Activated CD4-positive, alpha-beta T cell treated with anti-CD3 and anti-CD28 coated beads for 48 hours (primary cell): ENCODE data around the gene UBALD1.
A peak's percentile ranks its signal among the peaks of the same experiment; 100 is the strongest.

Experiments used
- DNase-seq: peaks from one replicate; pipeline ENCODE4 v3.0.0-alpha.2; 2020

The UBALD1 gene

DNA sequence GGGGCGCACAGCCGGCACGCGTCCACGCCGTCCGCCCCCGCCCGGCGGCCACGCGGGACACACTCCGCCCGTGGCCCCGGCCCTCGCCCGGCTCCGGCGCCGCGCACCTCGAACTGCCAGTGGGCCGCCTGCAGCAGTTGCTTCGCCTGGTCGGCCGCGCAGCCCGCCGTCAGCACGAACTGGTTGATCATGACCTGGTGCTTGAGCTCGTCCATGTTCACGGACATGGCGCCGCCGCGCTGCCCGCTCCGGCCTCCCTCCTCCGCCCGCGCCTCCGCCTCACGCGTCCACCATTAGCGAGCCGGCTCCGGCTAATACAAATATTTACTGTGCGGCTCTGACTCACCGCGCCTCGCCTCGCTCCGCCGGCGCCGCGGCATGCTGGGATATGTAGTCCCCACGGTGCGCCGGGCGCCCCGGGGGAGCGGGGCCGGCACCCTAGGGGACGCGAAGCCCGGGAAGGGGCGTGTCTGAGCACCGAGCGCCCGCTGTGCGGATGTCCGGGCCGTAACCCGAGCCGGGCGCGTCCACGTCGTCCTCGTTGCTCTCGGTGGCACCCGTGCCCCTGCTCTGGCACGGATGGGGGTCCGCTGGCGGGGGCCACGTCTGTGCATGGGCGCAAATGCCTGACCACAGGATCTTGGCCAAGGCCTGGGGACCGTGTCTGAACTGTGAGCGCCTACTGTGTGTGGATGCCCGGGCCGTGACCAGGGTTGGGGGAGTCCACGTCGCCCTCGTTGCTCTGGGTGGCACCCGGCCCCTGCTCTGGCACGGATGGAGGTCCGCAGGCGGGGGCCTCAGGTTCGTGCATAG is at the start of gene UBALD1:
Gene UBALD1, minus strand, starts transcription at position 318 of the 813 bp plus-strand sequence. Its CDS starts 91 bp downstream, at position 227.
- peak; percentile 88 for DNase-seq

DNA sequence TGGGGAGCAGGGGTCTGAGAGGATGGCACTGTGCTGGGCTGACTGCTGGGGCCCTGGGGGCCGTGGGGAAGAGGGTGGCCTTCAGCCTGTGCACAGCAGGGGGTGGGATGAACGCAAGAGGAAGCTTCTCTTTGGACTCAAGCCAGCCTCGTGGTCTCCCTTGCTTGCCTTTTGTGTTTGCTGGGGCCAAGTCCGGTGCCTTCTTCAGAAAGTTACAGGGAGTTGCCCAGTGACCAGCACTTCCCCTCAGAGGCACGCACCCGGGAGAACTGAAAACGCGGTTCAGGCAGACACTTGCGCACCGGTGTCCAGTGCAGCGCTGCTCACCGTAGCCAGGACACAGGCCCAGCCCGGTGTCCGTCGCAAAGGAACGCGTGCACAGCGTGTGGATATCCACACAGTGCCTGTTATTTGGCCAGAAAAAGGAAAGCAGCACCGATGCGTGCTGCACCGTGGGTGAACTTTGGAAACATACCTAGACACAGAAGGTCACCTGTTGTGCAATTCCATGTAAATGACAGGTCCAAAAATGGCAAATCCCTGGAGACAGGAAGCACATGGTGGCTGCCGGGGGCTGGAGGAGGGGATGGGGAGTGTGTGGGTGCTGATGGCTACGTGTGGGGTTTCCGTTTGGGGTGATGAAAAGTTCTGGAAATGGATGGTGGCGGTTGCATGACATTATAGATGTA is 49.2 kb upstream of the UBALD1 start:
- no peak for DNase-seq

DNA sequence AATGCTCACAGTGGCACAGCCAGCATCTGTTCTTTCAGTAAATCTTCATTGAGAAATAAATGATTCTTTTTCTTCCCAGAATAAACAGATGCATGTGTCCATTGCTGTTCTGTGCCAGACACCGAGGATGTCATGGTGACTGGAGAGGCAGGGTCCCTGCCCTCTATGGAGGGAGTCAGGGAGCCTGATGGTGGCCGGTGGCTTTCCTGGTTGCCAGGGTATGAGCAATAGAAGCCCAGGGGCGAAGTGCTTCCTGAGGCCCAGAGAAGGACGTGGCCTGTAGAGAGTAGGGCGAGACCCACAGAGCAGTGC is 48.7 kb upstream of the UBALD1 start:
- no peak for DNase-seq

DNA sequence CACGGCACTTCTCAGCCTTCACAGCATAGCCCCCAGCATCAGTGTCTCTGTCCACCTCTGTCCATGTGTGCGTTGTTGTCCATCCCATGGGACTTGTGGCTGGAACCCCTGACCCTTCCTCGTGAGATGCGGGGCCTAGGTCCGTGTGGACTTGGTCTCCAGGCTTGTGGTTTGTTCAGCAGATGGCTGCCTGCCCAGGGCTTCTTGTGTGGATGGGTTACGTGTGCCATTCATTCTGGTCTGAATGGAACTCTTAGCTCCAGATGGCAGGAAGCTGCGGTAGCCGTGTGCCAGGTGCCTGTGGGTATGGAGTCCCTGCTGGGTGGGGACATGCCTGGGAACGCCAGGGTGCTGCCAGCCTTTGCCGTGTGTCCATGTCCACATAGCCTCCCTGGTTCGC is 47.0 kb upstream of the UBALD1 start:
- DNase-seq = no peak

DNA sequence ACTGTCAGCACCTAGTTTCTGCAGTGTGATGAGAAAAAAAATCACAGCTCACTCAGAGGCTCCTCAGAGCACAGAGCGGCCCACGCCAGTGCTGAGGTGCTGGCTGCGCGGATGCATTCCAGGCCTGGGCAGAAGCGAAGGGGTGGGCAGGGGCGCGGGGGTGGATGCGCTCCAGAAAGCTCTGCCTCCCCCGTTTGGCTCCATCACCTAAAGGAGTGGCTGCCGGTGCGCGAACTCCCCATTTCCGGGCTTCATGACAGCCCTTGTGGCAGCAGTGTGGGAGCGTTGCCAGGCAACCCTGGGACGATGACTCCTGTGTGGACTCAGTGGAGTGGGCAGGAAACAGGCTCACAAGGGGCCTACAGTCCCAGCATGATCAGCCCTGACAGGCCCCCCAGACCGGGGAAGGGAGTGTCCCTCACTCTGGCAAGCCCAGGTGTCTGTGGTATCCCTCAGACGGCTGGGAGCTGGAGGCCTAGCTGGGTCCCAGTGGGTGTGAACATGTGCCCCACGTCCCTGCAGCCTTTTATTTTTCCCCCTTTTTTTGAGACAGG is 45.8 kb upstream of the UBALD1 start:
- peak; percentile 84 for DNase-seq

DNA sequence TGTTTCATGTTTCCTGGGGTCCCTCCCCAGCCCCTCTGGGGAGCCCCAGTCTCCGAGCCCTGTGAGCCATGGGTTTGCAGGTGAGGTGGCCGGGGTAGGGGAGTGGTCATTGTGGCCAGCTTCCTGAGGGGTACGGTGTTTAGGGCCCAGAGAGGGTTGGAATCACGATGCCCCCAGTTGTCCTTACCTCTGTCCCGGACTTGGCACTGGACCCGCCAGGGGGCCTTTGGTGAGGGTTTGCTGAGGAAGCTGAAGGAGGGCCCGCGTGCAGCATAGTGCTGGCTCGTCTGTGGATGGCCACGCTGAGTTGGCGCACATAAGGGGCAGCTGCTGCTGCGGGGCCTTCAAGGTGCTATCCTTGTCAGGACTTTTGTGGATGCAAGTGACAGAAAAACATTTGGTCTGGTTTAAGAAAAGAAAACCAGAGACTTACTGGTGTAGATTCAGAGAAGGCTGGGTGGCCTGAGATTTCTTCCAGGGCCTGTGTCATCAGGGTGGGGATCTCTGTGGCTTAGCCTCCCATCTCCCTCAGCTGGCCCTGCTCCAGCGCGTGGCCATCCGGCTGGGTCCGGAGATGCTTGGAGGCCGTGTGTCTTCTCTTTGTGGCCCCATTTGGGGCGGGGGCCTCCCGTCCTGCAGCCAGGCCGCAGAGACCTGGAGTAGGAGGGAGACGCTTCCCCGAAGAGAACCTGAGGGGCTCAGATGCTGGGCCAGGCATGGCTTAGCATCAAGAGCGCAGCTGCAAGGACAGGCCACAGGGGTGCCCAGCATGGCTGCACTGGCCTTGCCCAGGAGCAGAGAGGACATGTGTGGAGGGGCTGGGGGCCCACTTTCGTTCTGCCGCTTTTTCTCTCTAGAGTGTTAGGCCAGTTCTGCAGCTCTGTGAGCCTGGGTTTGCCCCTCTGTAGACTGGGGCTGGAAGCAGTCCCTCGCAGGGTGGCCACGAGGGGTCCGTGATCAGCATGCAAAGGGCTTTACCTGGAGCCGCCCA is 45.0 kb upstream of the UBALD1 start:
- no peak for DNase-seq

DNA sequence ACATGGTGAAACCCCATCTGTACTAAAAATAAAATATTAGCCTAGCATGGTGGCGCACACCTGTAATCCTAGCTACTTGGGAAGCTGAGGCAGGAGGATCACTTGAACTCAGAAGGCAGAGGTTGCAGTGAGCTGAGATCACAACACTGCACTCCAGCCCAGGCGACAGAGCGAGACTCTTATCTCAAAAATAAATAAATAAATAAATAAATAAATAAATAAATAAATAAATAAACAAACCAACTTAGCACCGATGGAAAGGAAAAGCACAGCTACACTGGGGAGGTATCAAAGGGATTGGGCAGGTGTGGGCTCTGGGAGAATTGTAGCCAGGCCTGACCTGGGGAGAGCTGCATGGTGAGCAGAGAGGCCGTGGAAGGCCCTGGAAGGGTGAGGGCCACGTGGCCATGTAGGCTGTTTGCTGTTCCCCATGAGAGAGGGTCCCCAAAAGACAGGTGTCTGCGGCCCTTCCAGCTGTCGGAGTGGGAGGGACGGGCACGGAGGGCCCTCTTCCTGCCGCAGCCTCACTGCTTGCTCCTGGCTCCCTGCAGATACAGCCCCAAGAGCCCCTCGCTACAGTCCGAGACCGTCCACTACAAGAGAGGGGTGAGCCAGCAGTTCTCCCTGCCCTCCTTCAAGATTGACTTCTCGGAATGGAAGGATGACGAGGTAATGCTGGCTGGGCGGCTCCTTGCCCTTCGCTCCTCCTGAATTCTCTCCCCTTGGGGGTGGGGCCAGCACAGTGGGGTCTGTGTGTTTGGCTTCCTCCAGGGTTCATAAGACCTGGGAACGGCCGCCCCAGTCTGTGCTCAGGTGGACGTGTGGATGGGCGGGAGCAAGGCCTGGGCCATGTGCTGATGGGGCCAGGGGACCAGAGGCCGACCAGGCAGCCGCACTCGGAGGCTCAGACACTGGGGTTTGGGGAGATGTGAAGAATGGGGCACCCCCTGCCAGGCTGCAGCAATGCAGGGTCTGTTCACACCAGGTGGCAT is 42.3 kb upstream of the UBALD1 start:
- DNase-seq = no peak

DNA sequence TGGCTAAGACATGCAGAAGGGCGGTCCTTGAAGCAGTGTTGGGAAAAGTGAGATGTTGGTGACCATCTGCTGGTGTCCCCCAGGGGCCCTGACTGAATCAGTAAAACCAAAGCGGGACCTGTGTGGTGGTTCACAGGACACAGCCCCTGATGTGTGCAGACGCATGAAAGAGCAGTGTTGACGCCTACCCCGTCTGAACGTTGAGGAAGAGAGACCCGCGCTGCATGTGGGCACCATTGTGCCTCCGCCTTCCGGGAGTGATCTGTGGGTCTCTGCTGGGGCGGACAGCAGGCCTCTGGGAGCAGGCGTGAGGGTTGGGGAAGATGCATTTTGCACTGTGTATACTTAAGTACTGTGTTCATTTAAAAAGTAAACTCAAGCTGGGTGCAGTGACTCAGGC is 41.5 kb upstream of the UBALD1 start:
- DNase-seq = no peak

DNA sequence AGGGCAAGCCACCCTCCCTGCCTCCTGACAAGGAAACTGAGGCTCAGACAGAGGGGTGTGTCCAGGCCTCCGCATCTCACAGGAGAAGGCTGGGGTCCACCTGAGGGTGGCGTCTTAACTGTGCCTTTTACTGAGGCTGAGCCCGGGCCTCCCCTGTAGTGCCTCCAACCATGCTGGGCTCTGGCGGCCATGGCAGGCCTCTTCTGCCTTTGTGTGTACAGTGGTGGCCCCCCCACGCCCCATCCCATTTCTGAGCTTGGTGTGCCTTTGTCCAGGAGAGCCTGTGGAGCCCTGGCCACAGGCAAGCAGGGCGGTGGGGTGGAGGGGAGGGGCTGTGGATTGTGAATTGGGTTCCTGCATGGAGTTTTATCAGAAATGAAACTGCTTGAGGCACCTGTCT is 41.1 kb upstream of the UBALD1 start:
- DNase-seq = no peak

DNA sequence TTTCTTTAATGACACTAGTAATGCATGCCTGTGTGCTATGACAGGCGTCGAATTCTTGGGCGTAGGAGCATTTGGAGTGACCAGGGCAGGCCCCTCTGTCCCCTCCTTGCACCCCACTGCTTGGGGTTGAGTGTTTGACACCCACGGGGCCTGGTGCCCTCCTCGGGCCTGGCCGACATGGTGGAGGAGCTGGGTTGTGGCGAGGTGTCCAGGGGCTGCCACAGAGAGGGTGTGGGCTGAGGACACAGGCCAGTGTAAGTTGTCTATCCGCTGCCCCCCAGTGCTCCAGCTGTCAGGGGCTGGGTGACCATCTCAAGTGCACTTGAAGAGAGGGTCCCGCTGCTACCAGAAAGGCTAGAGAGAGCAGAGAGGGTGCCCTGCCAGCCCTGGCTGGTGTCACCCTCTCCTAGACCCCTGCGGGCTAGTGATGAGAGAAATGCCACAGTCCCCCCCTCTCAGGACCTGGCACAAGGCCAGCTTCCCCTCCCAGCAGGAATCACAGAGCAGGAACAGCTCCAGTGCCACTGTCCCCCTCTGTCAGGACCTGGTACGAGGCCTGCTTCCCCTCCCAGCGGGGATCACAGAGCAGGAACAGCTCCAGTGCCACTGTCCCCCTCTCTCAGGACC is 40.4 kb upstream of the UBALD1 start:
- DNase-seq = no peak

DNA sequence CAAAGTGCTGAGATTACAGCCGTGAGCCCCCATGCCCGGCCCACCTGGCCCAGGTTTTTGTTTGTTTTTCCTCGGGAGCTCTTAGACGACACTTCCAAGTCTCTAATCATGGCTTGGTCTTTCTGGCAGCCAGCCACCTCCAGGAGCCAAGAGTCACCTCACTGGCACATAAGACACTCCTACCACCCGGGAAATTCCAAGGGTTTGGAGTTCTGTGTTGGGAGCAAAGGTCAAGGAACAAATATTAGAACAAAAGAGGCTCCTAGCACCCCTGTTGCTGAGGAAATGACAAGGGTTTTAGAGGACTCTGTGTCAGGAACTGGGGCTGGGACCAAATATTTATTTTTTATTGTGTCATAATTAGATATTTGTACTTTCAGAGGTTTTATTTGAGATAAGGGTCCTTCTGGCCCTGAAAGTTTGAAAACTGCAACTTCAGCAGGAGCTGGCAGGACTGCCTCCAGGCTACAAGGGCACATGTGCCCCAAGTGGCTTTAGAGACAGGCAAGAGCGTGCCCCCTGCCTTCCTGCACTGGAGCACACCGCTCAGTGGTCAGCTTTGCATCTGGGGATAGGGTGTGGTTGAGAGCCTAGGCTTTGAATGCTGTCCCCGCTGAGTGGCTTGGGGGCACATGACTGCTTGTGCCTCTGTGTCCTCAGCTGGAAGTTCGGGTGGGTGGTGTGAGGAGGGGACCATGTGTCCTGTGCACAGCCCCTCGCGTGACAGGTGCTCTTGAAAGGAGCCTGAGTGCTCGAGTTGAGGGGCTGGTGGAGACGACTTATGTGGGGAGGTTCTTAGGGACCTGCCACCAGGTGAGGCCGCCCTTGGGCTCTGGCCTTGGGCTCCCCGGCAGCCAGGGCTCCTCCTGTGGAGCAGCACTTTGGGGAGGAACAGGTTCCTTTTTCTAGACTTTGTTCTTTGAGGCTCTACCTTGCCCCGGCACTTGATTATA is 39.6 kb upstream of the UBALD1 start:
- no peak for DNase-seq

DNA sequence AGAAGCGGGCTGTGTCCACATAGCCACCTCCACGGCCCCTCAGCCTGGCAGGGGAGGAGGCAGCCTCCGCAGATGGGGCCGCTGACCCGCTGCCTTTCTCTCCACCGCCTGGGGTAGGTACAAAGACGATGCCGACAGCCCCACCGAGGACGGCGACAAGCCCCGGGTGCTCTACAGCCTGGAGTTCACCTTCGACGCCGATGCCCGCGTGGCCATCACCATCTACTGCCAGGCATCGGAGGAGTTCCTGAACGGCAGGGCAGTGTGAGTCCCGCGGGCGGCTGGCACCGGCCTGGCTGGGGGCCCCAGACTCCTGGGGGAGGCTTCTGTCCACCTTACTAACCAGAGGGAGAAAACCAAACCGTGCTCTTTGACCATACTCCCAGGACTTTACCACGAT is 37.9 kb upstream of the UBALD1 start:
- no peak for DNase-seq

DNA sequence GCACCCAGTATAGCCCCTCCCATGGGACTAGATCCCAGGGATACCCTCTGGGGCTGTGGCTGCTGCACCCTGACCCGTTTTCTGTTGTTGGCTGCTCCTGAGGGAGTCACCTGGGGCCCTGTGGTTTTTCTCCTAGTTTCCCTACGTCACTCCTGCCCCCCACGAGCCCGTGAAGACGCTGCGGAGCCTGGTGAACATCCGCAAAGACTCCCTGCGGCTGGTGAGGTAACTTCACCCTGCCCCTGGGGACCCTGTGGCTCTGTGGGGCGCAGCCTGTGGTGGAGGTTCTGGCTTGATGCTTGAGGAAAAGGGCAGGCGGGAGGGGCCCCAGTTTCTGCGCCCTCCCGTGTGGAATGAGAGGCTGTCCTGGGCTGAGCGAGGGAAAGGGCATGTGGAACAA is 37.1 kb upstream of the UBALD1 start:
- DNase-seq = no peak

DNA sequence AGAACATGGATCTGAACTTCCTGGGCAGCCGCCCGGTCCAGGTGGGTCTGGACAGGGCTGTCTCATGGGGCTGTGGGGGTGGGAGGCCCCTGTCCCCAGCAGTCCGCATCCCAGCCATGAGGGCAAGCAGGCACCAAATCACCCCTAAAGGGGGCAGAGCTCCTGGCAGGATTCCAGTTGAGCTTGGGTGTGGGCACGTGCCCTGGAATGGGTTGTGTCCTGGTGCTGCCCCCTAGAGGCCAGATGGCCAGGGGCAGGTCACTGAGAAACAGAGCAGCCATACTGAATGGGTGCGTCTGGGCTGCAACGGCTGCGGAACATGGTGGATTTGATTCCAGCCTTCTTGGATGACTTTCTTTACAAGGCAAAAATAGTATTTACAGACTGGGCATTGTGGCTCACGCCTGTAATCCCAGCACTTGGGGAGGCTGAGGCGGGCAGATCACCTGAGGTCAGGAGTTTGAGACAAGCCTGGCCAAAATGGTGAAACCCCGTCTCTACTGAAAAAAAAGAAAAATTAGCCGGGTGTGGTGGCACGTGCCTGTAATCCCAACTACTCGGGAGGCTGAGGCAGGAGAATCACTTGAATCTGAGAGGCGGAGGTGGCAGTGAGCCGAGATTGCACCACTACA is 35.9 kb upstream of the UBALD1 start:
- peak; percentile 88 for DNase-seq

DNA sequence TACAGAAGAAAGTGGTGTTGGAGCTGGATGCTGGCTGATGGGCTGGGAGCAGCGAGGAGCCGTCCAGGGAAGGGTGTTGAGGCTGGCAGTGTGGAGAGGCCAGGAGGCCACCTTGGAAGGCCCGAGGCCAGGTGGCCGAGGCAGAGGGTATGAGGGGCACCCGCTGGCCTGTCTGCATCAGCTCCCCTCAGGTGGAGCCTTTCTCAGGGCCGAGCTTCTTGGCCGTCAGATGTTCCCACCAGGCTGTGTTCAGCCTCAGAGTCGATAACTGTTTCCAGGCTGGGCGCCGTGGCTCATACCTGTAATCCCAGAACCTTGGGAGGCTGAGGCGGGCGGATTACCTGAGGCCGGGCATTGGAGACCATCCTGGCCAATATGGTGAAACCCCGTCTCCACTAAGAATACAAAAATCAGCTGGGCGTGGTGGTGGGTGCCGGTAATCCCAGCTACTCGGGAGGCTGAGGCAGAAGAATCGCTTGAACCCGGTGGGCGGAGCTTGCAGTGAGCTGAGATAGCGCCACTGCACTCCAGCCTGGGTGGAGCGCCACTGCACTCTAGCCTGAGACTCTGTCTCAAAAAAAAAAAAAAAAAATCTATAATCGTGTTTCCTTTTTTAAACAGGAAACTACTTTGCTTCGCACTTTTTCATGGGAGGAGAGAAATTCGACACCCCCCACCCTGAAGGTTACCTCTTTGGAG is 35.2 kb upstream of the UBALD1 start:
- peak; percentile 48 for DNase-seq

DNA sequence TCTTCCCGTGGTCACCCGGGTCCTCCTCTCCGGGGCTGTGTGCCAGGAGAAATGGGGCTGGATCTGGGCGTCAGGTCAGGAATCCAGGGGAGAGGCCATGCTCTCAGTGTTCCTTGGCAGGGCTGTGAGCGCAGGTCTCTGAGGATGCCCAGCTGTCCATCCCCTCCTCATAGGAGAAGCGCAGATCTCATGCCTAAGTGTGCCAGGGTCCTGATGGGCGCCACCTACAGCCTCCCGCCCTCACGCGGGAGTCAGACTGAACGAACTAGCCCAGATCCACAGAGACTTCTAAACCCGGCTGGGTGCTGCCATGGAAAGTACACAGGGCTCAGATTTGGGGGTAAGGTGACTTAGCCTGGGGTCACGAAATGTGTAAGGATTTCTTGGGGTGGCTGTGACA is 34.2 kb upstream of the UBALD1 start:
- DNase-seq = peak; percentile 32

DNA sequence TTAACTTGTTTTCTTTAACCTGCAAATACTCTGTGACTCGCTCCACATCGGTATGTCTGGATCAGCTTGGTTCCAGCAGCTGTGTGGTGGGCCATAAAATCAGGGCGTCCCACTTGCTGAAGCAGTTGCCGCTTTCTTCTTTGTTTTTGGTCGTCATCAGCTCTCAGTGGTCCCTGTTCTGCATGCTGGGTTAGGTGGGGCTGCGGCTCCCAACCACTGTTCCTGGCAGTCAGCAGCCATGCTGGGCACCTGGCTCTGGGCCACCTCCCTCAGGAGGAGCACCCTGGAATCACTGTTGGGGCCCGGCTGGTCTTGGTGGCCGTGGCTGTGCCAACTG is 32.9 kb upstream of the UBALD1 start:
- no peak for DNase-seq

DNA sequence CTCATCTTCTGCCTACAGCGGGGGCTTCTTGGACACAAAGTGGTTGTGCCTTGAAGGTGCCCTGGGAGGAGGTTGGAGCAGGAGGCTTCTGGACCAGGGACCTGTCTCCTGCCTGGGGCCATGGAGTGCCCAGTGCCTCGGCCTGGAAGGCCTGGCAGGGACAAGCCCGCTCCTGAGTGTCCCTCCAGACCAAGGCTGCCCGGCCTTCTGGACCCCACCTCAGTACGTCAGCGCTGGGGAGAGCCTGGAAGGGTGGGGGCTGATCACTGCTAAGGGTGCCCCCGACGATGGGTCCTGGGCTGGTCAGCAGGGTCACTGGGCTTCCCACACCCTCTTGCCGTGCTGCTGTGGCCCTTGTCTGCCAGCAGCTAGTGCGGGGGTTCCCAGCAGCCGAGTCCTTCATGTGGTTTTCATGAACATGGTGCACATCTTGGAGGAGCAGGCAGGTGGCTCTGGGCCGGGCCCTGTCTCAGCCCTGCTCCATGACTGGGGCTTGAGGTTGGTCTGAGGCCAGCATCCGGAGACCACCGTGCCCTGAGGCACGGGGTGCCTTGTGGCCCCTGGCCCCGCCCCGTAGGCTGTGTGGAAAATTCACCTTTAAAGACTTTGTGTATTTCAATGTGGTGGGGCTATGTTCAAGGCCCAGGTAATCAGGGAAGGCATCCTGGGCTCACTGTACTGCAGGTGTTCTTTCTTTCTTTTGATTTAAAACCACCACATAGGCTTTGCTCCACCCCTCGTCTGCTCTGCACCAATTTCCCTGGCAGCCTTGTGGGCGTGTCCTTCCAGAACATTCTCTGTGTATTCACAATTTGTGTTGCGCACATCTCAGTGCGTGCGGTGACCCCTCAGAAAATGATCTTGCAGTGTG is 32.3 kb upstream of the UBALD1 start:
- no peak for DNase-seq
